Breast epithelium (tissue), 4 donors: ENCODE data around the gene VPS29. TPM values are rescaled to one million over a fixed set of nuclear protein-coding genes. Genes with fewer than 3 reads are reported as not detected.
"Not testable (repeated sequence)": the region's sequence is repeated elsewhere in the genome, so short reads cannot be mapped to it uniquely, and the experiment has no call there.

ENCODE experiments used
- DNase-seq, 2 donors: peaks; one replicate each; pipeline ENCODE4 v3.0.0-alpha.2; 2019; ENCODE audit warnings: low spot score in 2 of 2
- H3K27ac ChIP-seq, 2 donors: fragments of 200-600 bp; sonication (generic) in 1 of 2; one replicate each; pipeline ENCODE4 v1.5.1; 2016 to 2019; ENCODE audit warnings: mild to moderate bottlenecking in 1 of 2
- H3K27me3 ChIP-seq, 2 donors: fragments of 200-600 bp; sonication (generic) in 1 of 2; one replicate each; pipeline versions ENCODE4 v1.5.1 to v1.6.0; 2017 to 2019; ENCODE audit warnings: control low read depth in 1 of 2, mild to moderate bottlenecking in 1 of 2
- H3K36me3 ChIP-seq: fragments of 200-600 bp; one replicate; pipeline ENCODE4 v1.5.1; 2019
- H3K4me1 ChIP-seq, 2 donors: fragments of 200-600 bp; sonication (generic); one replicate each; pipeline ENCODE4 v1.5.1; 2016 to 2019; ENCODE audit warnings: control low read depth in 1 of 2
- H3K4me3 ChIP-seq, 3 donors: fragments of 200-600 bp; sonication (generic); 1 replicate in 2 of 3; 2 replicates in 1 of 3; pipeline ENCODE4 v1.5.1; 2016 to 2019; ENCODE audit warnings: mild to moderate bottlenecking in 3 of 3, moderate library complexity in 2 of 3
- H3K9me3 ChIP-seq, 2 donors: fragments of 200-600 bp; sonication (generic) in 1 of 2; one replicate each; pipeline ENCODE4 v1.5.1; 2016 to 2019; ENCODE audit warnings: control low read depth in 1 of 2
- POLR2A ChIP-seq: fragments of 450-650 bp; IDR thresholded peaks from one replicate; pipeline ENCODE4 v1.6.1; 2016; ENCODE audit warnings: antibody characterized with exemption, mild to moderate bottlenecking, moderate library complexity
- POLR2AphosphoS5 ChIP-seq, 3 donors: sonication (generic); formaldehyde crosslinking; IDR thresholded peaks; one replicate each; pipeline ENCODE4 v1.6.1; 2017; ENCODE audit warnings: antibody characterized with exemption in 3 of 3
- intact Hi-C: fragments of 100-400 bp; cut with DNase I; formaldehyde crosslinking; loops from one replicate; pipeline ENCODE4 v1.15.1; 2023; ENCODE audit warnings: low total_unique reads
- total RNA-seq, 3 donors: library from RNA; depleted of rRNA; stranded (reverse); fragments of >200 nt; gene quantifications; one replicate each; pipeline ENCODE4 v1.1.0, GENCODE V29; 2016
- TF ChIP-seq, protein P1 (sequence below), 3 donors: fragments of 450-650 bp; IDR thresholded peaks; one replicate each; pipeline ENCODE4 v1.5.1; 2016 to 2017; ENCODE audit warnings: antibody characterized with exemption in 3 of 3, mild to moderate bottlenecking in 3 of 3, moderate library complexity in 3 of 3

Gene VPS29
- total RNA-seq, 3 donors from 2014 or later = 82.9 to 135 (median 96.7) TPM

DNA sequence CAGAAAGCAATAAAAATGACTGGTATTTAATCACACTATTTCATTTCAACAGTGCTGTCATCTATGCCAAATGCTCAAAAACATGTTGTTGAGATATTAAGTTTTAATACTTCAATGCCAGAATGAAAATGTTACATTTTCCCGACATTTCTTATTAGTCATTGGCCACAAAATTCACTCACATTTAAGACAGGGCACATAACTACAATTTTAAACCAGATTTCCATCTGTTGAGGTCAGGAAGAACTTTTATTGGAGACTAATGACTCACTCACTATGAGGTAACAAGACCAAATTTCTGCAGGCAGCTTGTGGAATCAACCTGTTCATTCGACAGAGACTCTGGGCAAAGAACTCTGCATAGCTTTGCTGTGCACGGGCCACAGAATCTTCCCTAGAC is 44.4 kb upstream of the VPS29 start:
- TF ChIP-seq, protein P1, sequence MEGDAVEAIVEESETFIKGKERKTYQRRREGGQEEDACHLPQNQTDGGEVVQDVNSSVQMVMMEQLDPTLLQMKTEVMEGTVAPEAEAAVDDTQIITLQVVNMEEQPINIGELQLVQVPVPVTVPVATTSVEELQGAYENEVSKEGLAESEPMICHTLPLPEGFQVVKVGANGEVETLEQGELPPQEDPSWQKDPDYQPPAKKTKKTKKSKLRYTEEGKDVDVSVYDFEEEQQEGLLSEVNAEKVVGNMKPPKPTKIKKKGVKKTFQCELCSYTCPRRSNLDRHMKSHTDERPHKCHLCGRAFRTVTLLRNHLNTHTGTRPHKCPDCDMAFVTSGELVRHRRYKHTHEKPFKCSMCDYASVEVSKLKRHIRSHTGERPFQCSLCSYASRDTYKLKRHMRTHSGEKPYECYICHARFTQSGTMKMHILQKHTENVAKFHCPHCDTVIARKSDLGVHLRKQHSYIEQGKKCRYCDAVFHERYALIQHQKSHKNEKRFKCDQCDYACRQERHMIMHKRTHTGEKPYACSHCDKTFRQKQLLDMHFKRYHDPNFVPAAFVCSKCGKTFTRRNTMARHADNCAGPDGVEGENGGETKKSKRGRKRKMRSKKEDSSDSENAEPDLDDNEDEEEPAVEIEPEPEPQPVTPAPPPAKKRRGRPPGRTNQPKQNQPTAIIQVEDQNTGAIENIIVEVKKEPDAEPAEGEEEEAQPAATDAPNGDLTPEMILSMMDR (IDR thresholded peaks at IDR 0.05) = no peak
- TF ChIP-seq POLR2A = no peak
- no peak for TF ChIP-seq POLR2AphosphoS5 (IDR thresholded peaks at IDR 0.05)
- intact Hi-C loops = no loop called here
- no peaks in the 10 kb centered on the region for H3K9me3 ChIP-seq
- H3K36me3 ChIP-seq = no peaks in the 10 kb centered on the region
- no peak for DNase-seq
- no peak overlapping the region for H3K4me3 ChIP-seq
- peaks cover 0 to 14% of the 10 kb centered on the region in 2 donors for H3K4me1 ChIP-seq
- peak overlapping the region in 1 of 2 donors; percentile 72 for H3K27ac ChIP-seq
- no peaks in the 10 kb centered on the region for H3K27me3 ChIP-seq

DNA sequence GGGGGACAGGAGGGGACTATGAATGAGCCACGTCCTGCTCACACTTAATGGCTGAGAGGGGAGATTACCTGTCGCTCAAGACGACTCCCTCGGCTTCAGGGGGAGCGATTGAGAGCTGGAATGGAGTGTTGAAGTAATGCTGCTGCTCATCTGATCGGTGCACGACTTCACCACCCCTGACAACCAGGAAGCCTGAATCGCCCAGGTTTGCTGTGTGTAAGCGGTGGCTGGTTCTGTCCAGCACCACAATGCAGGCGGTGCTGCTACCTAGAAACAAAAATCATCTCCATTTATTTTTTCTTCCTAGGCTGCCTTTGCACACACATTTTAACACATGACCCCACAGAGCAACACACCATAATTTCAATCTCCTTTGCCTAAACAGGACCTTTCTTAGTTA is 43.9 kb upstream of the VPS29 start:
- Histone ChIP-seq H3K4me3 (no peak overlapping the region), H3K4me1 (peaks cover 0 to 14% of the 10 kb centered on the region in 2 donors), H3K9me3 (no peaks in the 10 kb centered on the region), H3K36me3 (no peaks in the 10 kb centered on the region), H3K27me3 (no peaks in the 10 kb centered on the region), H3K27ac (peak overlapping the region; percentile 29 to 72)
- TF ChIP-seq POLR2A (no peak), POLR2AphosphoS5 (IDR thresholded peaks at IDR 0.05) (no peak)
- TF ChIP-seq, protein P1 (IDR thresholded peaks at IDR 0.05) = no peak
- DNase-seq = no peak
- intact Hi-C loops = no loop called here

DNA sequence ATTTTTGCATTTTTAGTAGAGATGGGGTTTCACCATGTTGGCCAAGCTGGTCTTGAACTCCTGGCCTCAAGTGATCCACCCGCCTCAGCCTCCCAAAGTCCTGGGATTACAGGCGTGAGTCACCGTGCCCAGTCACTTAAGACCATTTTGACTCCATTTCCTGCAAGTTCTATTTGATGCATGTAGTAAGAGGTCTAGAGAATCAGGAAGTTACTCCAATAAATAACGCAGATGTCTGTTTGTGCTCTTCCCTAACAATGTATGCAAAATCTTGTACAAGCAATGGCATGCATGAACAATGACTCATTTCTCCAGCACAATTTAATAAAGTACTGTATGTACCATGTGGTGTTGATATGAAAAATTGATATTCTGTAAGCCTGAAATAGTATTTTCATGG is 43.3 kb upstream of the VPS29 start:
- H3K4me1 ChIP-seq = peaks cover 0 to 14% of the 10 kb centered on the region in 2 donors
- DNase-seq, intact Hi-C loops: not testable (repeated sequence)

DNA sequence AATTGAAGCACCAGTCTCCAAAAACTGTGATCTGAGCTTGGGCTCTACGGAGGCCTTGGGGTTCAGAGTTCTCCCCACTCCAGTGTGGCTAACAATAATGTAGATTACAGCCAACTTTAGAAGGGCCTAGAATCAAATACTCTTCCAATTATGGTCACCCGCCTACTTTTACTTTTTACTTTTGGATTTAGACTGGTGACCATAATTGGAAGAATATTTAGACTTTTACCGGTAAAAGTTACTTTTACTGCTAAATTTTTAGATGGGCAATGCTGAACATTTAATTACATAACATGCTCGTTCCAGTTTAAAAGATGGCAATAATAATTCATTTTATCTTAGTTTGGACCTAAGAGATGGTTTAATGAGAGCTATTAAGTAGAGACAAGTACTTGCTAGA is 42.1 kb upstream of the VPS29 start:
- no peaks in the 10 kb centered on the region for H3K36me3 ChIP-seq
- intact Hi-C loops = no loop called here
- H3K9me3 ChIP-seq = no peaks in the 10 kb centered on the region
- TF ChIP-seq, protein P1 (IDR thresholded peaks at IDR 0.05) = no peak
- TF ChIP-seq POLR2A (no peak), POLR2AphosphoS5 (IDR thresholded peaks at IDR 0.05) (no peak)
- DNase-seq = no peak
- H3K27me3 ChIP-seq = no peaks in the 10 kb centered on the region
- H3K4me1 ChIP-seq = peaks cover 0 to 14% of the 10 kb centered on the region in 2 donors
- peak overlapping the region; percentile 80 to 89 for H3K27ac ChIP-seq
- H3K4me3 ChIP-seq = peak overlapping the region in 1 of 3 donors; percentile 19

More for the DNA sequence above, 43.3 kb upstream of the VPS29 start:
- not testable (repeated sequence) for H3K4me3 ChIP-seq, H3K9me3 ChIP-seq, H3K27me3 ChIP-seq, H3K36me3 ChIP-seq
- peak overlapping the region; percentile 29 to 89 for H3K27ac ChIP-seq

DNA sequence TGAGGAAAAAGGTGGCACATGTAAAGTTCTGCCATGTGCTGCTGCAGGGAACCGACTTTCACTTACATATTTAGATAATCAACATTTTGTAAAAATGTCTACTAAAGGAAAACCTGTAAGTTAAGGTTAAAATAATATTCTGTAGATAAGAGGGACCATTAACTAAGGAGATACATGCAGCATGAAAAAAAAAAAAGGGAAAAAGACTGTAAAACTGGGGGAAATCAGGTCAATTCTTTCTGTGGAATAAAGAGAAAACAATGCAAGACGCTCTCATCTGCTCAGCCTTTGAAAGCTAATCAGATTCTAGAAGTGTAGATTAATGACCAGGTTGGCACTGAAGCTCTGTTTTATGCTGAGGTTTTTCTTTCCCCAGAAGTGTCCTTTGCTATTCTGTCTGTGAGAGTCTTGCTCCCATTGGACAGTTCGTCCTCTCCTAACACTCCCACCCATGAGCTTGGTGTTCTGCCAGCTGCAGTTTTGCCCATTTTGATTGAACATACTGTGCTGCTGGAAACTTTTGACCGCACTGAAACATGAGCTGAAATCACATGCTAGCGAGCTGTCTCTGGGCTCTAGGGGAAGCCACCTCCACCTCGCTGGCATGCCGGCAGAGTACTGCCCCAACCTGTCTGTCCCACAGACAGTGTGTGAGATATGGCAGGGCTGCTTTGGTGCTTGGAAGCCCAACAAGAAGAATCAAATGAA is 41.5 kb upstream of the VPS29 start:
- intact Hi-C loops = no loop called here
- Histone ChIP-seq H3K9me3 (no peaks in the 10 kb centered on the region), H3K4me3 (peak overlapping the region in 1 of 3 donors; percentile 19), H3K36me3 (no peaks in the 10 kb centered on the region), H3K27ac (peak overlapping the region; percentile 80 to 89), H3K4me1 (peaks cover 0 to 14% of the 10 kb centered on the region in 2 donors), H3K27me3 (no peaks in the 10 kb centered on the region)
- TF ChIP-seq POLR2AphosphoS5 (IDR thresholded peaks at IDR 0.05) (peak in 2 of 3 donors; percentile 44 to 61), POLR2A (no peak)
- TF ChIP-seq, protein P1 (IDR thresholded peaks at IDR 0.05) = no peak
- DNase-seq = peak; percentile 75 to 91
